GM18517 (cell line): ENCODE data around the gene ZNF35.
"Not testable (repeated sequence)": the region's sequence is repeated elsewhere in the genome, so short reads cannot be mapped to it uniquely, and the experiment has no call there.

ENCODE experiments used
- ATAC-seq: cut with Tn5 transposase; IDR thresholded peaks from one replicate; pipeline ENCODE4 v1.9.1; 2021; ENCODE audit warnings: mild to moderate bottlenecking, moderate library complexity; ENCODE audit not compliant: unreplicated experiment

Gene ZNF35

DNA sequence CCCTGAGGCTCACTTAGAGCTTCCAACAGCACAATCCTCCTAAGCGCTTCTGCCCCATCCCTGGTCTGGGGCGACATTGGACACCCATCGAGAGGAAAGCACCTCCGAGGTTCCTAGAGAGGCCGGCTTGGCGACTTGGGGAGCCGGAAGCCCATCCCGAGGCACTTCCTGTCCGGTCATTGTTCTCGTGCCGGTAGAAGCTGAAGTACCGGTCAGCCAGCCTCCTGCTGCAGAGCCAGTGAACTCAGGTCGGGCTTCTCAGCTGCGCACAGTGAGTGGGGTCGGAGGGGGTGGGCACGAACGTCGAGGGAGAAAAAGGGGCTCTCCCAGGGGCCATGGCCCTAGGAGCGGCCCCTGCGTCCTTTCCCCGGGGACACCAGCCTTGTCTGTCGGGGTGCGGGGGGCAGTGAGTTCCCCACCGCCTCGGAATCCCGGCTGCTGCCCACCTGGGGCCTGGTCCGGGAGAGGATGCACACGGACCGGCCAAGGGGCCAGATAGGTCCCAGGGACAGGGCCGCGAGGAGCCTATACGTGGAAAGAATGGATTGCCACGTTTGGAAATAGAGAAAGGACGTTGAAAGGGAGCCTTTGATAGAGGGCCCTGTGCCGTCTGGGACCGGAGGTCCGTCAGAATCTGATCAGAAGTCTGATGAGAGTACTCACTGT is at the start of gene ZNF35:
Gene ZNF35 (plus strand): TSS at position 169 of the 666 bp plus-strand sequence. CDS start 2,336 bp downstream, outside the sequence.
- peak; percentile 88 for ATAC-seq

DNA sequence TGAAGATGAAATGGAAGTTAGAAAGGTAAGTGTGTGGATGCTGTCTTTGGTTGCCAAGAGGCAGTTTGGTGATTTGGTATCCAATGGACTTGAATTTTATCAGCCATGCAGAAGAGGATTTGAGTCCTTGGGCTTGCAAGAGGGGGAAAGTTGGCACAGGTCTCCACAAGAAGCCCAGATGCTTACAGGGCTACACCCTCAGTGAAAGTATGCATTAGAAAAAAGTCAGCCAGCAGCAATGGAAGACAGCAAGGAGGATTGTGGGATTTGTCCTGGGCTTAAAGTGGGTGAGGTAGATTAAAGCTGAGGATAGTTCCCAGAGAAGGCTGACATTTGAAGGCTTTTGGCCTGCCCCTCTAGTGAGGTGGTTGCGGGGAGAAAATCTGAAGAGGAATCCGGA is 46.8 kb upstream of the ZNF35 start:
- no peak for ATAC-seq

DNA sequence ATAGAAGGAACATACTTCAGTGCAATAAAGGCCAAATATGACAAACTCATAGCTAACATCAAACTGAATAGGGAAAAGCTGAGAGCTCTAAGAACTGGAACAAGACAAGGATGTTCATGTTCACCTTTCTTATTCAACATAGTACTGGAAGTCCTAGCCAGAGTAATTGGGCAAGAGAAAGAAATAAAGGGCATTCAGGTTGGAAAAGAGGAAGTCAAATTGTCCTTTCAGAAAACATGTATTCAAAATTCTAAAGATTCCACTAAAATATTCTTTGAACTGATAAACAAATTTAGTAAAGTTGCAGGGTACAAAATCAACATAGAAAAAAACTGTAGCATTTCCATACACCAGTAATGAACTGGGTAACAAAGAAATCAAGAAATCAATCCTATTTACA is 35.9 kb upstream of the ZNF35 start:
- ATAC-seq: no peak

DNA sequence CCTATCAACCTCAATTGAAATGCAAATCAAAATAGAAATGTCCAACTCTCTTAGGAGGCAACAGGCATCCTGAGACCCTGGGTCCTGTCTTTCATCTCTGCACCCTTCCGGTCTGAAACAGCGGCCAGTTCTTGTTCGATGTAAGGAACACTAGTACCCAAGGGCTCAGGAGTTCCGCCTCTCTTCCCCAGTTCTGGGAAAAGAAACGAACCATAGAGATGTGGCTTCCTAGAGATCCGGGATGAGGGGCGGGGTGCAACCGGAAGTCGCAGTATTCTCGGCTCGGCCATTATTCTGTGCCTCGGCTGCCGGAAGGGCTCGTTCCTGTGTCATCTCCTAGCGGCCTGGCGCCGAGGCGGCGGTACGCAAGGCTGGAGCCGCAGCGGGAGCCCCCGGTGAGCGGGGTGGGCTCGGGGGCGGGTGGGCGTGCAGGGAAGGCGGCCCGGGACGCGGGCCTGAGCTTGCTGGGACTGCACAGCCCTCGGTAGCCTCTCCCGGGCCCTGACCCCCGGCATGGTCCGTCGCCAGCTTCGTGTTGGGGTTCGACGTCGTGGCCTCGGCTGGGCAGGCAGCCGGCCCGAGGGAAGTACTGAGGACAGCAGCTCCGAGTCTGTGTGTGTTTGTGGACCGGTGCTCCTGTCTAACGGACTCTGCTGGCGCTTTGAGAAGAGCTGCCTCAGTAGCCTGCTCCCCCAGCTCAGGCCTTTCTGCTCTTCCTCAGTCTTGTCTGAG is 23.6 kb upstream of the ZNF35 start, which contains the start of gene ZNF197:
Gene ZNF197 (plus strand): TSS at position 288 of the 732 bp plus-strand sequence. CDS start 4,119 bp downstream, outside the sequence.
- ATAC-seq: peak; percentile 90

DNA sequence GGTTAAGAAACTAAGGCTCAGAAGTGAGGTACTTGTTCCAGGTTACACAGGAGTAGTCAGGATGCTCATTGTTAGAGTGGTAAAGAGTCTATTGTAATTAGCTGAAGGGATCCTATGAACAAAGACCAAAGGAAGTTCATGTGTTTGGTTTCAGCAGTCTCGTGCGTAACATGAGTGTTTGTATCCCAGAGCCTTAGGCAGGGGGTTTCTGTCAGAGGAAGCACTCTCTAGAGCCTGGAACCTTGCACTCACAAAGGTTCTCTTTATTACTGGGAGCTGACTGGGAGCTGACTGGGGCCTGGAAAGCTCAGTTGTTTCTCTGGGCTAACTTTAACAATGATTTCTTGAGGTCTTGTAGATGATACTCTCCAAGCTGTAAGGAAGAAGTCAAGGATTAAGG is 19.8 kb upstream of the ZNF35 start:
- no peak for ATAC-seq

DNA sequence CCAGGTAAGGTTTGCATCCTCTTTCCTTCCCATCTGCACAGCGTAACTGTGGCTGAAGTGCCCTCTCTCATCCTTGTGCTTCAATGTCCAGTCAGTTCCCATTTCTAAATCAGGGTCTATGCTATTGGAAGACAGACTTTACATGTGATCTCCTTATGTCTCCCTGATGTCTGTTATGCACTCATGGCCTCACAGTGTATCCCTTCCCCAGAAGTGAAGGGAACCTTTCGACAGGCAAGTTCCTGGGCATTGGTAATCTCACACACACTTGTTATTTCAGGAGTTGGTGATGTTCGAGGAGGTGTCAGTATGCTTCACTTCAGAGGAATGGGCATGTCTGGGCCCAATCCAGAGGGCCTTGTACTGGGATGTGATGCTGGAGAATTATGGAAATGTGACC is 16.3 kb upstream of the ZNF35 start:
- ATAC-seq: no peak

DNA sequence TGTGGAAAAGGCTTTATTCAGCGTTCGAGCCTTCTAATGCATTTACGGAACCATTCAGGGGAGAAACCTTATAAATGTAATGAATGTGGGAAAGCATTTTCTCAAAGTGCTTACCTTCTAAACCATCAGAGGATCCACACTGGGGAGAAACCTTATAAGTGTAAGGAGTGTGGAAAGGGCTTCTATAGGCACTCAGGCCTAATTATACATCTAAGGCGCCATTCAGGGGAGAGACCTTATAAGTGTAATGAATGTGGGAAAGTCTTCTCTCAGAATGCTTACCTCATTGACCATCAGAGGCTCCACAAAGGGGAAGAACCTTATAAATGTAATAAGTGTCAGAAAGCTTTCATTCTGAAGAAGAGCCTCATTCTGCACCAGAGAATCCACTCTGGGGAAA is 6.2 kb upstream of the ZNF35 start:
- ATAC-seq: no peak

DNA sequence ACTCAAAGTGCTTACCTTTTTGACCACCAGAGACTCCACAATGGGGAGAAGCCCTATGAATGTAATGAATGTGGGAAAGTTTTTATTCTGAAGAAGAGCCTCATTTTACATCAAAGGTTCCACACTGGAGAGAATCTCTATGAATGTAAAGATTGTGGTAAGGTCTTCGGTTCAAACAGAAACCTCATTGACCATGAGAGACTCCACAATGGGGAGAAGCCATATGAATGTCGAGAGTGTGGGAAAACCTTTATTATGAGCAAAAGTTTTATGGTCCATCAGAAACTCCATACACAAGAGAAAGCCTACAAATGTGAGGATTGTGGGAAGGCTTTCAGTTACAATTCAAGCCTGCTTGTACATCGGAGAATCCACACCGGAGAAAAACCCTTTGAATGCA is 5.5 kb upstream of the ZNF35 start:
- no peak for ATAC-seq

DNA sequence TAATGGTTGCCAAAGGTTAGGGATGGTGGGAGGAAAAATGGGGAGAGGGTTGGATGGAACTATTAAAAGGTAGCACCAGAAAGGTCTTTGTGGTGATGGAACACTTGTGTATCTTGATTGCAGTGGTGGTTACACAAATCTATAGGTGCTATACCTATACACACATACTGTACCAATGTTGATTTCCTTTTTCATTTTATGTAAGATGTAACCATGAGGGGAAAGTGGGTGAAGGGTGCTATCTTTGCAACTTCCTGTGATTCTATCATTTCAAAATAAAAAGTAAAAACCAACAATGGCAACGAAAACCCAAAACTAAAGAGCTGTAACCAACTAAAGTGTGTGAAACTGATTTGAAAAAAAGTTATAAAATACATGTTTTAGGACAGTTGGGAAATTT is 761 bp upstream of the ZNF35 start:
- no peak for ATAC-seq

DNA sequence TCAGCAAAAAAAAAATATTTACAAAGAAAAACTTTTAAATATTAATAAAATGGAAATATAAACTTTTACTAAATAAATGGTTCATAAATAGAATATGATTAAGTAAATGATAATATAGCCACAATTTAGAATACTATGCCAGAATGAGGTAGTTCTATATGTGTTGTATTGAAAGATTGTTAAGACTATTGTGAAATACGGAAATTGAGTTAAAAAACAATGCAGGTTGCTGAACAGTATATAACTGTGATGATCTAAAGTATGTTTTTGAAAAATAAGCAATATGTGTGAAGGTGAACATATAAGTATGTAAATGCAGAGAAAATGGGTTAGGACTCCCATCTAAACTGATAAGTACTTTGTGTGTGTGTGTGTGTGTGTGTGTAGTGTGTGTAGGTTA is 1.2 kb downstream of the ZNF35 start:
- no peak for ATAC-seq

DNA sequence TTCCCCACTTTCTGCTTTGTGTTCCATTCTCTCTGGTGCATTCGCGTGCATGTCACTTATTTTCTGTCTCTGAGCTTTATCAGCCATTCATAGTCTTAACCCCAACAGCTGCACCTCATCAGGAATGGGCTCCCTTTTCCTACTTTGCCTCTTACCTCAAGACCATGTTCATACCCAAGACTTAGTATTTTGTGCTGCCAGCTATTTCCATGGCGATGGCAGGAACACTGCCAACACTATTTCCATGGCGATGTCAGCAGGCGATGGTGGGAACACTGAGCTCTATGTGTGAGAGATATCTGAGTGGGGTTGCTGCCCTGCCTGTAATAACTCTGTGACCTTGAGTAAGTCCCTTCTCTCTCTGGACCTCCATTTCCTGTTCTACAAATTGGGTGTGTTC is 5.5 kb downstream of the ZNF35 start:
- no peak for ATAC-seq

DNA sequence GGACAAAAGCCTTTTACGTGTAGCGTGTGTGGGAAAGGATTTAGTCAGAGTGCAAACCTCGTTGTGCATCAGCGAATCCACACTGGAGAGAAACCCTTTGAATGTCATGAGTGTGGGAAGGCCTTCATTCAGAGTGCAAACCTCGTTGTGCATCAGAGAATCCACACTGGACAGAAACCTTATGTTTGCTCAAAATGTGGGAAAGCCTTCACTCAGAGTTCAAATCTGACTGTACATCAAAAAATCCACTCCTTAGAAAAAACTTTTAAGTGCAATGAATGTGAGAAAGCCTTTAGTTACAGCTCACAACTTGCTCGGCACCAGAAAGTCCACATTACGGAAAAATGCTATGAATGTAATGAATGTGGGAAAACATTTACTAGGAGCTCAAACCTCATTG is 10.5 kb downstream of the ZNF35 start:
- no peak for ATAC-seq

DNA sequence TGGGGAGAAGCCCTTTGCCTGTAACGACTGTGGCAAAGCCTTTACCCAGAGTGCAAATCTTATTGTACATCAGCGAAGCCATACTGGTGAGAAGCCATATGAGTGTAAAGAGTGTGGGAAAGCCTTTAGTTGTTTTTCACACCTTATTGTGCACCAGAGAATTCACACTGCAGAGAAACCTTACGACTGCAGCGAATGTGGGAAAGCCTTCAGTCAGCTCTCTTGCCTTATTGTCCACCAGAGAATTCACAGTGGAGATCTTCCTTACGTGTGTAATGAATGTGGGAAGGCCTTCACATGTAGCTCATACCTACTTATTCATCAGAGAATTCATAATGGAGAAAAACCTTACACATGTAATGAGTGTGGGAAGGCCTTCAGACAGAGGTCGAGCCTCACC is 10.9 kb downstream of the ZNF35 start:
- no peak for ATAC-seq

DNA sequence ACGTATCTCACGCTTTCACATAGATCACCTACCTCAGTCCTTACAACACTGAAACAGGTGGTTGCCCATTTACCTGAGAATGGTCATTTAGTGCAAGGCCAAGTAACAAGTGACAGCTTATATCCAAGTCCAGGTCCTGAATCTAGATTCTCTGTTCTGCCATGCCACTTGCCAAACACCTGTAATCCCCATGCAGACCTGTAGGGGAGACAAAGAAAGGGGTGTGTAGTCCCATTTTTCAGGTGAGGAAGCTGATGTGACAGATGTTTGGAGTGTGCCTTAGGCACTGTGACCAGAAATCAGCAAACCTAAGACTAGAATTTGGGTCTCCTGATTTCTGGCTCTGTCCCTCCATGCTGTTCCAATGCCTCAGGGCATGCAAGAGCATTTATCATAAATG is 12.7 kb downstream of the ZNF35 start:
- no peak for ATAC-seq

DNA sequence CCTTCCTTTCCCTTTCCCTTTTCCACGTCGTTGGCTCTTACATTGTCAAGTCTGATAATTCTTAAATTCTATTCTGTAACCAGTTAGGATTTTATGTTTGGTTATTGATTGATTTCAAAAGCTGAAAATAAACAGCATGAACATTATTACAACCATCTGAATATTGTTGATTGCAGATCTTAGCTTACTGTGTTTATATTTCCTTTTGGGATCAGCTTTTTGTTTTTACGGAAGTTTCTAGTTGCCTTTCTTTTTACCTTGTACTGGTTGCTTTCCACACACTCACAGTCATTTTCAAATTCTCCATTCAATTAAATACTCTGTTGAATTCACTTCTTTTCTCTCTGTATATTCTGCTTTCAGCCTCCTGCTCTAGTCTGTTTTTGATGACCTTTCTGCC is 16.6 kb downstream of the ZNF35 start:
- no peak for ATAC-seq

DNA sequence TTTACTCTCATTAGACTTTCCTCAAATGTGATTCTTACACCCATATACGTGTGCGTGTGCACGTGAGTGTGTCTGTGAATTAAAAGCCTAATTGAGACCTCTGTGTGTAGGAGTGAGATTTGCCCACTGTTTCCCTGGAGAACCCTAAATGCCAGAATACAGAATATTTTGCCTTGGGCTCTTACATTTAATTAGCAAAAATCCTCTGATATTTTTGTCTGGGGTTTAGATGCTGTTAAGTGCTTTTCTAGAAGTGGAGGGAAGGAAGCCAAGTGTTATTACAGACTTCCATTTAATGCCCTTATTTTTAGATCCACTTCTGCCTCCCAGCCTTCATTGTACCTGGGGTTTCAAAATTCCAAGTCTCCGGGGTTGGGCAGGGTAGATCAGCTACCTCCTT is 17.8 kb downstream of the ZNF35 start:
- no peak for ATAC-seq

DNA sequence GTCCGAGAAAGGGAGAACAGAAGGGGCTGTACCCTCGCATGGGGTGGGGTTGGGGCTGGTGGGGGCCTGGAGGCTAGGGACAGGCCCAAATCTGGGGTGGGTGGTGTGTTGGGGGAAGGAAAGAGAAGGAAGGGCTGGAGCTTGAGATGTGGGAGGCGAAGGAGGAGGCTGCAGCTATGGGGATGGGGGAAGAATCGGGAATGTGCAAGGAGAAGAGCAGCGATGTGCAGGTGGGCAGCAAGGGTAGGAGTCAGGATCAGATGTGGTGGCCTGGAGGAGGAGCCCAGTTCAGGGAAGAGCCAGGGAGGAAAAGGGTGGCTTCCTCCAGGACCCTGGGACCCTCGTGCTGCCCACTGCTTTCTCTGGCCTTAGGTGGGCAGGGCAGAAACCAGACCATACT is 21.2 kb downstream of the ZNF35 start:
- ATAC-seq: no peak

DNA sequence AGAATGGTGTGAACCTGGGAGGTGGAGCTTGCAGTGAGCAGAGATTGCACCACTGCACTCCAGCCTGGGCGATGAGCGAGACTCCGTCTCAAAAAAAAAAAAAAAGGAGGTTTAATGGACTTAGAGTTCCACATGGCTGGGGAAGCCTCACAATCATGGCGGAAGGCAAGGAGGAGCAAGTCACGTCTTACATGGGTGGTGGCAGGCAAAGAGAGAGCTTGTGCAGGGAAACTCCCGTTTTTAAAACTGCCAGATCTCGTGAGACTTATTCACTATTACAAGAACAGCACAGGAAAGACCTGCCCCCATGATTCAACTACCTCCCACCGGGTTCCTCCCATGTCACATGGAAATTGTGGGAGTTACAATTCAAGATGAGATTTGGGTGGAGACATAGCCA is 24.9 kb downstream of the ZNF35 start:
- ATAC-seq: not testable (repeated sequence)

DNA sequence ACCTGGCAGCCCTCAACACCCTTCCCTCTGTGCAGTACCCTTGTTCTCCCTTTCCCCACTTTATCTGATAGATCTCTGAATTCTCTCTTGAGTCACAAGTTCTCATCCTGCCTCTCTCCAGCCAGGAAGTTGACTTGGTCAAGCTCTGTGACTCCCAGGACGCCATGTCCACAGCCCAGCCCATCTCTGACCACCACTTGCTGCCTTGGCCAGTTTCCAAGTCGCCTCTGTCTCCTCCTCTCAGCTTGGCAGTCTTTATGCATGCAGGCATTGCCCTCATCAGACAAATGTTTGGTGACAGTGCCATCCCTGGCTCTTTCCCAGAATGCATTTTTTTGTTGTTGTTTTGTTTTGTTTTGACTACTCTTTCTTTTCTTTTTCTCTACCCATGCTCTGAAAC is 25.7 kb downstream of the ZNF35 start:
- no peak for ATAC-seq

DNA sequence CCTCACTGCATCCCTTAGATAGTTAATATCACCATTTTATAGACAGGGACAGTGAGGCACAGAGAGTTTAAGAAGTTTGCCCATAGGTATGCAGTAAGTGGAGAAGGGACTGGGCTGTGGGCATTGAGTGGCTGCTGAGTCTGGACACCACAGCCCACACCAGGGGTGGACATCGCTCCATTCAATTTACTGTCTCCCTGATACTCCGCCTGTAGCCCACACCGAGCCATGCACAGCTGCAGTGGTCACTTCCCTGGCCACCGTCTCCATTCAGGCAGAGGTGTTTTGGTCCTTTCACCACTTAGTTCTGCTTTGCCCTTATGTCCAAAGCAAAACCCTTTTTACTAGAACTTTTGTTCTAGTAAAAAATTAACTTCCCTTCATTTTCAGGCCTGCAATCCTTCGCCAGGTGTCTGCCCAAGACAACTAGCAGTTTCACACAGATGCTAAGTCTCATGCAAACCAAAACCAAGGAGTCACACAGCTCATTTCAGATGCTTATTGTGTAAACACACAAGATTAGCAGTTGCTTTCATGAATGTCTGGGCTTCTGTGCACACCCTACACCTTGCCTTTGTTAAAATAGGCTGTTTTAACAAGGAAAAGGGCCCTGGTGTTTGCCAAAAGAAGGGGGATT is 30.1 kb downstream of the ZNF35 start:
- no peak for ATAC-seq

DNA sequence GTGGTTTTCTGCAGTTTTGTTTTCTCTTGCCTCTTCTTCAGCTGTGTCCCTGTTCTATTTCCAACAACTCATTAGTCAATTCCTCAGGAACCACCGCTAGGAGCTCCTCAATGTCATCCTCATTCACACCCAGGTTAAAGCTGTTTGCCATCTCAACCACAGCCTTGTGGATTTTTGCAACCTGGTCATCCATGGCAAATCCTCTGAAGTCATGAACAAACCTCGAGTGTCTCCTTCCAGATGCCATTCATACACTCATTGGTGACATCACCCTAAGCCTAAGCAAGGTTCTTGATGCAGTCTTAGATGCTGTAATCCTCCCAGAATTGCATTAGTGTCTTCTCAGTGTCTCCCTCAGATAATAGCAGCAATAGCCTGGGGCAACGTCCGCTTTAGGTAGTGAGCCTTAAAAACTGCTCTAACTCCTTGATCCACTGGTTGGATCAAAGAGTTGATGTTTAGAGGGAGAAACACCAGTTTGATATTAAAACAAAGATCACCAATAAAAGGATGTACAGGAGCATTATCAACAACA is 32.5 kb downstream of the ZNF35 start:
- no peak for ATAC-seq
